HG03064 (cell line): Measurements from ENCODE around the gene CDK11A.

Experiments
- ATAC-seq: cut with Tn5 transposase; IDR thresholded peaks from one replicate; pipeline ENCODE4 v1.9.1; 2021; ENCODE audit warnings: low read depth; ENCODE audit not compliant: unreplicated experiment

CDK11A gene

GRCh38 chr1:1724035-1724864 is at the start of gene CDK11A:
TSS of gene CDK11A (minus strand) at chr1:1724357. CDS start at chr1:1722818, 1,539 bp downstream.
- ATAC-seq, result peak; percentile 75

DNA sequence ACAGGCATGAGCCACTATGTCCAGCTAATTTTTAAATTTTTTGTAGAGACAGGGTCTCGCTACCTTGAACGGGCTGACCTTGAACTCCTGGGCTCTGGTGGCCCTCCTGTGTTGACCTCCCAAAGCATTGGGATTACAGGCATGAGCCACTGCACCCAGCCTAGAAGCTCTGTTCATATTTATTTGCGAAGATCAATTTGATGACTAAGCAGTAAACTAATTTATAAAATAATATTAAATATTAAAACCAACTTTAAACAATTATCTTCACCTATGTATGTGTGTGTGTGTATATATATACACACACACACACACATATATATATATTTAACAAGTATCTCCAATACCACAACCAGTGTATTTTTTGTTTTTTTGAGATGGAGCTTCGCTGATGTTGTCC is 49.7 kb upstream of the CDK11A start:
- no peak for ATAC-seq

DNA sequence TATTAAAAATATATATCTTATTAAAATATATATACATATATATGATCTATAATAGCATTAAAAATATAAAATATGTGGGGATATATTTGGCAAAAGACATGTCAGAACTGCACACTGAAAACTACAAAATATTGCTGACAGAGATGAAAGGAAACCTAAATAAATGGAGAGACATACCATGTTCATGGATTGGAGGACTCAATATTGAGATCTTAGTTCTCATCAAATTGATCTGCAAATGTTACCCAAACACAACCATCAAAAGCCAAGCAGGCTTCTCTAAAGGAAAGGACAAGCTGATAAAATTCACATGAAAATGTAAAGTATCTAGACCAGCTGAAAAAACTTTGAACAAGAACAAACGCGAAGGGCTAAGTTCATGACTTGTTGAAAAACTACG is 46.9 kb upstream of the CDK11A start:
- ATAC-seq, result no peak

GRCh38 chr1:1770102-1770501 is 45.9 kb upstream of the CDK11A start:
- ATAC-seq, result no peak

GRCh38 chr1:1768249-1768992 is 44.3 kb upstream of the CDK11A start:
- no peak for ATAC-seq

- no peak for ATAC-seq
Observed at GRCh38 chr1:1764876-1765470, 40.8 kb upstream of the CDK11A start.

- no peak for ATAC-seq
Observed at GRCh38 chr1:1763657-1764621, 39.8 kb upstream of the CDK11A start.

GRCh38 chr1:1761504-1762376 is 37.6 kb upstream of the CDK11A start:
- ATAC-seq, result no peak

DNA sequence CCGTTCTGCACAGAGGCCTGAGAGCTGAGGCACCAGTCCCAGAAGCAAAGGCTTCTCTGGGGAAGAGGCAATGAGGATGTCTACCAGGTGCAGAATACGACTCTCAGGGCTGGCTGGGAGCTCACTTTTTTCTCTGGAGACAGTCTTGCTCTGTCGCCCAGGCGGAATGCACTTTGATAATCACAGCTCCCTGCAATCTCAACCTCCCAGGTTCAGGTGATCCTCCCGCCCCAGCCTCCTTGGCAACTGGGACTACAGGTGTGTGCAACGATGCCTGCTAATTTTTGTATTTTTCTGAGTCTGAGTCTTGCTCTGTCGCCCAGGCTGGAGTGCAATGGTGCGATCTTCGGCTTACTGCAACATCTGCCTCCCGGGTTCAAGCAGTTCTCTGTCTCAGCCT is 36.6 kb upstream of the CDK11A start:
- no peak for ATAC-seq

DNA sequence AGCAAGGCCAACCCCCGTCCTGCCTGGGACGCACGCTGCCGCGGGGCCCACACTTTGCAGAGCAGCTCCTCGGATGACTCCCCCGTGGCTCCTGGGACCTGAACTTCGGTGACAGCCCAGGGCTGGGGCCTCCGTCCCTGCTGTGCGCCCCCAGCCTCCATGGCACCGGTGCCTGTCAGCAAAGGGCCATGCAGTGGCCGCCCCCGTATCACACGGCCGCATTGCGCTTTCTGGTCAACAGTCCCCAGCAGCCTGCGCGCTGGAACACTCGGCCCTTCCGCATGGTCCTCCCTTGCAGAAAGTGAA is 36.1 kb upstream of the CDK11A start:
- no peak for ATAC-seq

- no peak for ATAC-seq
Observed at GRCh38 chr1:1759456-1760344, 35.5 kb upstream of the CDK11A start.

DNA sequence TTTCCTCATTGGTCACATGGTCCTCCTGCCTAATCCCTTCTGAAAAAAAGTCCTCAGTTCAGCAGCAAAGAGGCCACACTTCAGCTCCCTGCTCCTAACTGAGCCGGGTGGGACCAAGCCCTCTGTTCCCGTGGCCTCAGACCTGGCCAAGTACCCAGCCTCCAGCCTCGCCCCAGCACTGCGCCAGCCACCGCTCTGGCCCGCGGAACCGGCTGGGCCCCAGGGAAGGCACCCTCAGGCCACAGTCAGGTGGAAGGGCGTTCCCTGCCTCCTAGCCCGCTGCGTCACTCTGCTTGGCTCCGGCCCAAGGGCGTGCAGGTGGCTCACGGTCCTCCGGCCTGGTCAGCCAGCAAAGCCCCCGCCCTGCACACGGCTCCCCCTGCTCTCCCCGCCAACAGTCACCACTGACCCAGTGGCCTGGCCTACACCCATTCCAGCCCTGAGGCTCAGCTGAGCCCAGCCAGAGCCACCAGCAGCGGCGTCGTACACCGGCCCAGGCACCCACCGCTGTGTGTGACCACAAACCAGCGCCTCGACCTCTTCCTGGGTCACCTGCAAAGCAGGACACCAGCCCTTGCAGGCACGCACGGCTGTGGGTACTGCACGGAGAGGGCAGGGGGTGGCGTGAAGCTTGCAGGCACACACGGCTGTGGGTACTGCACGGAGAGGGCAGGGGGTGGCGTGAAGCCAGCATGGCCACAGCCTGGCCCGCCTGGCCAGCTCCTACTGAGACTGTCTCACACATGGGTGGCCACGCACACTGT is 34.7 kb upstream of the CDK11A start:
- ATAC-seq, result no peak

DNA sequence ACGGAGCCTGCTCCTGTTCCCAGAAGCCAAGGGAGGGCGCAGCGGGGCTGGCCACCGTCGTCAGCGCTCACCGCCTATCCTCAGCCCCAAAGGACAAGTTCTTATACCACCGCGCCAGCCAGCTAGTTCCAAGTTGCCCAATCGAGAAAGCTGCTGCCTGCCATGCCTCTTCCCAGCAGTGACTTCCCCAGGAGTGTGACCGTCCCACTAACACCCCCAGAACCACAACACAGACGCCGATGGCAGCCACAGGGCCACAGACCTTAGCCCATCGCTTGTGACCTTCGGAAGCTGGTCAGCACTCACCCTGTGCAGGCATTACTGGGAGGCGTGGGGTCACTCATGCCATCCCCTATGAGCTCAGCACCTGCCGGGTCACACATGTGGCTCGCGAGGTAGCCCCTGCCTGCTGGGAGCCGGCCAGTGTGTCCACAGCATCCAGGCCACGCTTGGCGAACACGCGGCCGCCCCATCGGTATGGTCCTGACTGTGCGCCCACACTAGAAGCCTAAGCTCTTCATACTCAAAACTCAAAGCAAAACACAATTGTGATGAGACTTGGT is 34.0 kb upstream of the CDK11A start:
- no peak for ATAC-seq

- no peak for ATAC-seq
Observed at GRCh38 chr1:1757422-1758058, 33.4 kb upstream of the CDK11A start.

- ATAC-seq, result no peak
Observed at GRCh38 chr1:1756661-1757421, 32.7 kb upstream of the CDK11A start.

GRCh38 chr1:1755852-1756251 is 31.7 kb upstream of the CDK11A start:
- ATAC-seq, result no peak
